MCF 10A (cell line): ENCODE data around the gene NRG3. TPM values are rescaled to one million over a fixed set of nuclear protein-coding genes. Genes with fewer than 3 reads are reported as not detected.

Experiments used
- BruUV-seq: library from RNA; stranded (reverse); fragments of 400-500 nt; replicated peaks from 2 replicates; lab custom pipeline; 2021; lab: Mats Ljungman, UMichigan
- CTCF ChIA-PET: fragments of 300-600 bp; sonication (Branson Sonifier 250); formaldehyde crosslinking; extraction: SDS; loops from one replicate; lab custom pipeline; 2021; ENCODE audit warnings: antibody characterized with exemption, inconsistent platforms; lab: Yijun Ruan, JAX
- POLR2A ChIA-PET: fragments of 300-600, 350-650 bp; sonication (Branson Sonifier 250); formaldehyde crosslinking; extraction: SDS; loops from one replicate; lab custom pipeline; 2020; ENCODE audit warnings: antibody characterized with exemption, inconsistent platforms; lab: Yijun Ruan, JAX
- DNase-seq: peaks from one replicate; pipeline ENCODE4 v3.0.0-alpha.2; 2018; ENCODE audit not compliant: unreplicated experiment
- H3K27ac Mint-ChIP-seq: one replicate; pipeline ENCODE4 v1.8.0; 2022; ENCODE audit warnings: mild to moderate bottlenecking, low read depth, mixed read lengths; ENCODE audit not compliant: unreplicated experiment
- H3K27me3 Mint-ChIP-seq: one replicate; pipeline ENCODE4 v1.8.0; 2022; ENCODE audit warnings: mixed read lengths; ENCODE audit not compliant: insufficient read depth, unreplicated experiment
- H3K36me3 Mint-ChIP-seq: one replicate; pipeline ENCODE4 v1.8.0; 2022; ENCODE audit warnings: mild to moderate bottlenecking, moderate library complexity, mixed read lengths; ENCODE audit not compliant: insufficient read depth, unreplicated experiment
- H3K4me1 Mint-ChIP-seq: one replicate; pipeline ENCODE4 v1.8.0; 2022; ENCODE audit warnings: mixed read lengths; ENCODE audit not compliant: insufficient read depth, unreplicated experiment
- H3K4me3 Mint-ChIP-seq: one replicate; pipeline ENCODE4 v1.8.0; 2022; ENCODE audit warnings: mild to moderate bottlenecking, moderate library complexity, mixed read lengths; ENCODE audit not compliant: unreplicated experiment
- H3K9me3 Mint-ChIP-seq: one replicate; pipeline ENCODE4 v1.8.0; 2022; ENCODE audit warnings: mixed read lengths; ENCODE audit not compliant: unreplicated experiment
- CTCF ChIP-seq: fragments of 200-600 bp; IDR thresholded peaks from one replicate; pipeline ENCODE4 v1.8.0; 2022; ENCODE audit warnings: antibody characterized with exemption, mild to moderate bottlenecking; ENCODE audit not compliant: unreplicated experiment
- intact Hi-C: fragments of 100-400 bp; cut with micrococcal nuclease; formaldehyde crosslinking; loops from 2 replicates; pipeline ENCODE4 v1.14.1; 2022
- total RNA-seq: library from RNA; stranded (reverse); gene quantifications from 2 replicates; pipeline ENCODE4 v1.2.3, GENCODE V29; 2022

The NRG3 gene
- total RNA-seq, 1 experiment from 2014 or later = not detected

DNA sequence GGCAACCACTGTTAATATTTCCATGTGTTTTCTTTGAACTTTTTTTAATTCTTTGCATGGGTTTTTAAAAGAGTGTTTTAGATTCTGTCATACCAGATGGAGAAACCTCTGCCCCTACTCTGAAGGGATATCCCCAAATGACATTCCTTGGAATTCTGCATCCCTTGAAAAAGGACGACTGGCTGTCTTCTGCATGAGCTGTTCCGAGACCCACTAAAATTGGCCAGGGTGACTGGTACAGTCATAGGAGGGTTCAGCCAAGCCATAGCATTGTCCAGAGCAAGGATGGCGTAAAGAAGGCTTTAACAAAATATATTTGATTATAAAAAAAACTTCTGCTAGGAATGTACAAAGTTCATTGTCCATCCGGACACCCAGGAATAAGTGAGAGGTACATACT is 952.9 kb downstream of the NRG3 start:
- no peak for TF ChIP-seq CTCF
- CTCF ChIA-PET = interaction anchor here (0.6 to 0.8 kb wide), 2 partner anchors 197 to 988 kb away, joined by 3 to 4 read pairs; no protein-coding TSS in a partner anchor
- Mint-ChIP-seq H3K4me1 (peaks cover 8% of the 10 kb centered on the region), H3K4me3 (no peak overlapping the region), H3K9me3 (no peaks in the 10 kb centered on the region), H3K36me3 (no peaks in the 10 kb centered on the region), H3K27ac (no peak overlapping the region), H3K27me3 (no peaks in the 10 kb centered on the region)
- DNase-seq = no peak
- POLR2A ChIA-PET = interaction anchor here (0.9 kb wide), 1 partner anchor 388 kb away, joined by 3 read pairs; no protein-coding TSS in a partner anchor
- no TSS peak for BruUV-seq
- intact Hi-C loops = no loop called here

DNA sequence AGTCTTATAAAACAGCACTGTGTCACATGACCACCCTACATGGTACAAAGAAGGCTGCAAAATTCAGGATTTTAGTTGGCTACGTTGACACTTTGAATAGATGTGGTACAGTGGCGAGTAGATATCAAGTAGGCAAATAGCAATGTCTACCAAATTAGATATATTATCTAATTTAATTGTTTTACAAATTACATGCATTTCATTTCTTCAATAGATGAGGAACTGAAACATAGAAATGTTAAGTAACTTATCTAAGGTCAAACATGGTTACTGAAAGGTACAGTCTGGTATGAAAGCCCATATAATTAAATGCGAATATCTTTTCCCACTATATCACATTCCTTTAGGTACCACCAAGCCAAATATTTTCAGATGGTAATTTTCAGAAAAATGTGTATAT is 972.2 kb downstream of the NRG3 start:
- ChIA-PET POLR2A (no interaction called here), CTCF (no interaction called here)
- no peaks in the 10 kb centered on the region for H3K4me1 Mint-ChIP-seq
- no TSS peak for BruUV-seq
- intact Hi-C loops = no loop called here
- H3K27me3 Mint-ChIP-seq = no peaks in the 10 kb centered on the region
- no peak overlapping the region for H3K27ac Mint-ChIP-seq
- no peaks in the 10 kb centered on the region for H3K36me3 Mint-ChIP-seq
- no peak for TF ChIP-seq CTCF
- no peak for DNase-seq
- H3K4me3 Mint-ChIP-seq = no peak overlapping the region
- H3K9me3 Mint-ChIP-seq = peaks cover 13% of the 10 kb centered on the region

GRCh38 chr10:82850191-82850590 is 975.2 kb downstream of the NRG3 start:
- Mint-ChIP-seq H3K27me3 (no peaks in the 10 kb centered on the region), H3K4me3 (no peak overlapping the region), H3K27ac (no peak overlapping the region), H3K4me1 (no peaks in the 10 kb centered on the region), H3K9me3 (peaks cover 13% of the 10 kb centered on the region), H3K36me3 (no peaks in the 10 kb centered on the region)
- intact Hi-C loops = no loop called here
- POLR2A ChIA-PET = no interaction called here
- no peak for TF ChIP-seq CTCF
- no TSS peak for BruUV-seq
- CTCF ChIA-PET = interaction anchor here (0.6 to 2.3 kb wide), 4 partner anchors 12 to 1298 kb away, joined by 3 to 5 read pairs (median 3); no protein-coding TSS in a partner anchor
- DNase-seq = no peak

DNA sequence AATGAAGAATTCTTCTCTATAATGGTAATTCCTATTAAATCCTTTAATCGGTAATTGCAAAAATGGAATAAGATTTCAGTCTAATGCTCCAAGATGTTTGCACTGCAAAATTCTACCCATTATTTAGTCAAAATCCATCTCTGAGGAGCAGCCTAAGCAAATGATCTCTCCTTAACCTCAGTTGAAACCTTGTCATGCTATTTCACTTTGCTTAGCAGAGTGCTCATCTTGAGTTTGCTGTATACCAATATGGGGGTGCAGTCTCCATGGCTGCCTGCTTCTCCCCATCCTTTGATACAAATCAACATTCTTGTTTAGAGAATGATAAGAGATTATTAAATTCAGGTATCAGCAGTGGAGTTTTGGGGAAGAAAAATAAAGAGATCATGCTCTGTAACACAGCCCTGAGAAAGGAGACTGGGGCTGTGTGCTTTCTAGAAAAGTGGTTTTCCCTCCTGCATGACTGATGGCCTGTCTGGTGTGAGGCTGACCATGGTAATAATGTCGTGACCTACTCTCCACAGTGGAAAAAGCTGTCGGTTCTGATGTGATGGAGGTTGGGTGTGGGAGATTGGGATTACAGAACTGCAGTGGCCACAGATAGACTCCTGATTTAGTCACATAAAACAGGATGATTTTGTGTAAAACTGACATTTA is 982.1 kb downstream of the NRG3 start:
- ChIA-PET POLR2A (no interaction called here), CTCF (interaction anchor here (1.4 kb wide), 1 partner anchor 17 kb away, joined by 4 read pairs; no protein-coding TSS in a partner anchor)
- Mint-ChIP-seq H3K4me1 (no peaks in the 10 kb centered on the region), H3K27ac (no peak overlapping the region), H3K36me3 (no peaks in the 10 kb centered on the region), H3K9me3 (no peaks in the 10 kb centered on the region), H3K4me3 (no peak overlapping the region), H3K27me3 (no peaks in the 10 kb centered on the region)
- no TSS peak for BruUV-seq
- DNase-seq = no peak
- intact Hi-C loops = no loop called here
- TF ChIP-seq CTCF = no peak
